ENCODE results near the gene CFAP99. TPM values are rescaled to one million over a fixed set of nuclear protein-coding genes. Genes with fewer than 3 reads are reported as not detected.

The CFAP99 gene
- total RNA-seq, 1 donor: not detected

DNA sequence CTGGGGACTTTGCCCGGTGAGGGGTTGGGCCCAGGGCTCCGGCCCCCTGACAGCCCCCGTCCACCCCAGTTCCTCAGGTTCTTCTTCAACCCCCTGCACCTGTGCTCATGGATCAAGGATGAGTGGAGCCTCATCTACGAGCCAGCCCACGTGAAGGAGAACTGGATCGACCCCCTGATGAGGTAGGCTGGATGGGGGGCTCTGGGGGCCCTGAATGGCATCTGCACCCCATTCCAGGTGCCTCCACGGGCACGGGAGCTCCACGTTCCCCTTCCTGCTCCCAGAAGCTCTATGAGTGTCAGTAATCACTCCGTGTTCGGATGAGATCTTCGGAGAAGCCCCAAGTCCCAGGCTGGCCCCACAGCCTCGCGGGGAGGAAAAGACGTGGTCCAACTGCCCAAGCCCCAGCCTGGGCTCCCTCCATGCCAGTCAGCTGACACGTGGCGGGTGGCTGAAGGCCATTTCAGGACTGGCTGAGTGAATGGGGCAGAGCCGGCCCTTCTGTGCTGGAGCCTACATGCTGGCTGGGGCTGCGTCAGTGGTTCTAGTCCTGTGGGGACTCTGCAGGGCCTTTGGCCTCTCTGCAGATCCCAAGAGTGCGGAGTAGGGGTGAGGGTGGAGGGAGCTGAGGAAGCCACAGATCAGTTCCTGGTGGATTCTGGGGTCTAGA, 24.4 kb downstream of the CFAP99 start:
- no peak overlapping the region for H3K4me3 ChIP-seq (ENCODE audit: low read depth, low read length)
- no peak for DNase-seq (ENCODE audit: low read depth)
- TF ChIP-seq, protein P1, sequence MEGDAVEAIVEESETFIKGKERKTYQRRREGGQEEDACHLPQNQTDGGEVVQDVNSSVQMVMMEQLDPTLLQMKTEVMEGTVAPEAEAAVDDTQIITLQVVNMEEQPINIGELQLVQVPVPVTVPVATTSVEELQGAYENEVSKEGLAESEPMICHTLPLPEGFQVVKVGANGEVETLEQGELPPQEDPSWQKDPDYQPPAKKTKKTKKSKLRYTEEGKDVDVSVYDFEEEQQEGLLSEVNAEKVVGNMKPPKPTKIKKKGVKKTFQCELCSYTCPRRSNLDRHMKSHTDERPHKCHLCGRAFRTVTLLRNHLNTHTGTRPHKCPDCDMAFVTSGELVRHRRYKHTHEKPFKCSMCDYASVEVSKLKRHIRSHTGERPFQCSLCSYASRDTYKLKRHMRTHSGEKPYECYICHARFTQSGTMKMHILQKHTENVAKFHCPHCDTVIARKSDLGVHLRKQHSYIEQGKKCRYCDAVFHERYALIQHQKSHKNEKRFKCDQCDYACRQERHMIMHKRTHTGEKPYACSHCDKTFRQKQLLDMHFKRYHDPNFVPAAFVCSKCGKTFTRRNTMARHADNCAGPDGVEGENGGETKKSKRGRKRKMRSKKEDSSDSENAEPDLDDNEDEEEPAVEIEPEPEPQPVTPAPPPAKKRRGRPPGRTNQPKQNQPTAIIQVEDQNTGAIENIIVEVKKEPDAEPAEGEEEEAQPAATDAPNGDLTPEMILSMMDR (IDR thresholded peaks at IDR 0.05; ENCODE audit: insufficient read depth, low read depth, low read length): no peak

DNA sequence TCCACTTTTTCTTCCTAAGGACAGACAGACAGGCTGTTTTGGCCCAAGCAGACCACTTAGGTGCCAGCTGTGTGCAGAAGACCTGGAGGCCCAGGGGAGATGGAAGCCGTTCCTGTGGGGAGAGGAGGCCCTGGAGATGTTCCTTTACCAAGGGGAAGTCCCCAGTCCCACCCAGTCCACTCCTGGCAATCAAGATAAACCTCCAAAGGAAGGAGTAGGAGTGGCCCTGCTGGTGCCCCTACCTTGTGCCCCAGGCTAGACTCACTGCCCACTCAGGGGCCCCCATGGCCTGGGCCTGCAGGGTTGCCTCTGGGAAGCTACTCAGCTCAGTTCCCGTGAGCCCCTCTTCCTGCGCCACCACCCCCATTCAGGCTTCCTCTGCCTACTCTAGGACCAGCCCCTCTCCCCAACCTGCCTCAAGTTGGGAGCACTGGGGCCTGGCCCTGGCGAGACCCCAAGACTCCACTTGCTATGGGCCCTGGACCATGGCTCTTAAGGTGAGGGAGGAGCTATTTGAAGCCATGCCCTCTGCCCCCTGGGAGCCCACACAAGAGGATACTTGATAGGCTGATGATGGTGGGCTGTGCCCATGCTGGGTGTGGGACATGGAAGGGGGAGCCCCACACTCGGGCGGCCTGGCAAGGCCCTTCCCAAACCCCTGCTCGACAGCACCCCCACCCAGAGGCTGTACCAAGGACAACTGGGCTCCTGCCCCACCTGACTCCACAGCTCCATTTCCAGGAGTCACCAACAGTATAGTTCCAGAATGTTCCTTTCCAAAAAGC, 25.4 kb downstream of the CFAP99 start:
- TF ChIP-seq, protein P1 (IDR thresholded peaks at IDR 0.05; ENCODE audit: insufficient read depth, low read depth, low read length): no peak
- H3K4me3 ChIP-seq (ENCODE audit: low read depth, low read length): no peak overlapping the region
- DNase-seq (ENCODE audit: low read depth): no peak

DNA sequence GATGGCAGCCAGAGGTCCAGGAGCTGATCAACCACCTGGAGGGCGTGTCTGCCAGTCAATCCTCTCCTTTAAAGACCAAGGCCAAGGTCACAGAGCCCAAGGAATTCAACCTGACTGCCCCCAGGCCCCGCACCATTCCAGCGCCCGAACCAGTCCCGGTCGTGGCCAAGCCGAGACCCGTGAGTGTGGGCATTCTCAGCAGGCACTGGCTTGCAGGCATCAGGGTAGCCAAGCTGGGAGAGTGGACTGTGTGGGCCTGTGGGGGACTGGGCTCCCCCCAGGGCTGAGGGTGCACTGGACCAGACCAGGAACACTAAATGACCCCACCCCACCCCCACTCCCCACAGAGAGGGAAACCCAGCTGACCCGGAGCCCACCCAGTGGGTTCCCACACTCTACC, 26.4 kb downstream of the CFAP99 start:
- no peak for DNase-seq (ENCODE audit: low read depth)
- no peak overlapping the region for H3K4me3 ChIP-seq (ENCODE audit: low read depth, low read length)
- TF ChIP-seq, protein P1 (IDR thresholded peaks at IDR 0.05; ENCODE audit: insufficient read depth, low read depth, low read length): no peak

DNA sequence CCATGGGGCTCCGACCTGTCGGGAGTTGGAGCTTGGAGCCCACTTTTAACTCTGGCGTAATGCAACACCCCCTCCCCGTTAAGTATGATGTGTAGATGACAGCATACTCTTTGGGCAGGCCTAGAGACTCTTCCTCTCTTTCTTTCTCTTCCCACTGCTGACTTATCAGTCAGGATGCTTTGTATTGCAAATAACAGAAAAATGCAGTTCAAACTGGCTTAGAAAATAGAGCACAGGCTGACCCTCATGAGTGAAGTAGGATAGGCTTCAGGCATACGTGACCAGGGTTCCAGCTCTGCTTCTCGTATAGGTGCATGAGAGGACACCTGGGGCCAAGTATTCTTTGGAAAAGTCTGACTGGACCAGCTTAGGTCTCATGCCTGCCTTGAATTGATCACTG, 26.8 kb downstream of the CFAP99 start:
- H3K4me3 ChIP-seq (ENCODE audit: low read depth, low read length): no peak overlapping the region
- TF ChIP-seq, protein P1 (IDR thresholded peaks at IDR 0.05; ENCODE audit: insufficient read depth, low read depth, low read length): no peak
- DNase-seq (ENCODE audit: low read depth): no peak

DNA sequence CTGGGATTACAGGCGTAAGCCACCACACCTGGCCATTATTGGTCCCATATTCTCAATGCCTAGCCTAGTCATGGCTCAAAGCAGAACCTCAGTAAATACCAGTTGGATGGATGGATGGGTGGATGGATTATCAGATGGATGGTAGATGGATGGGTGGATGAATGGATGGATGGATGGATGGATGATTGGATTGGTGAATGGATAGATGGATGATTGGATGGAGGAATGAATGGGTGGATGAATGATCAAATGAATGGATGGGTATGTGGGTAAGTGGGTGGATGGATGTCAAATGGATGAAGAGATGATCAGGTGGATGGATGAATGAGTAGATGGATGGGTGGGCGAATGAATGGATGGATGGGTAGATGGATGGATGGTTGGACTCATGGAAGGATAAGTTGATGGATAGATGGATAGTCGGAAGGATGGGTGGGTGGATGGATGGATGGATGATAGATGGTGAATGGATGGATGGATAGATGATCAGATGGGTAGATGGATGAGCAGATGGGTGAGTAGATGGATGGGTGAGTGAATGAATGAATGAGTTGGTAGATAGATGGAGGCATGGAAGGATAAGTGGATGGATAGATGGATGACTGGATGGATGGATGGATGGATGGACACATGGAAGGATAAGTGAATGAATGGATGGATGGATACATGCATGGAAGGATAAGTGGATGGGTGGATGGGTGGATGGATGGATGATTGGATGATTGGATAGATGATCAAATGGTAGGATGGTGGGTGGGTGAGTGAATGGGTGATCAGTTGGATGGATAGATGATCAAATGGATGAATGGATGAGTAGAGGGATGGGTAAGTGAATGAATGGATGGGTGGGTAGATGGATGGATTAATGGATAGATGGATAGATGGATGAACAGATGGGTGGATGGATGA, 28.2 kb downstream of the CFAP99 start:
- no peak for DNase-seq (ENCODE audit: low read depth)
- H3K4me3 ChIP-seq (ENCODE audit: low read depth, low read length): no peak overlapping the region
- TF ChIP-seq, protein P1 (IDR thresholded peaks at IDR 0.05; ENCODE audit: insufficient read depth, low read depth, low read length): no peak

DNA sequence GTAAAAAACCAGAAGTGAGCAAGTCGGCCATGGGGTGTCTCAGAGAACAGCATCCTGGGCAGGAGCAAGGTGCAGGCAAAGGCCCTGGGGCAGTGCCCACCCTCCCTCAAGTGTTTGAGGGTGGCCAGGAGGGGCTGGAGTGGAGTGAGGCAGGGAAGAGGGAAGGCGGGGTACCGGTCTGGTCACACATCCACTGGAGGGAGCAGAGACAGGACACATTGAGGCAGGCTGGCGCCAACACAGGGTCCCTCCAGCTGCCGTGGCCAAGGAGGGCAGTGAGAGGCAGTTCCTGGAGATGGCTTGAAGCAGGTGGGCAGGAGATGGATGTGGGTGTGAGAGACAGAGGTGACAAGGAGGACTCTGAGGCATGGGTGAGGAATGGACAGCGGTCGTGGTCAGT, 29.8 kb downstream of the CFAP99 start:
- H3K4me3 ChIP-seq (ENCODE audit: low read depth, low read length): no peak overlapping the region
- DNase-seq (ENCODE audit: low read depth): no peak
- TF ChIP-seq, protein P1 (IDR thresholded peaks at IDR 0.05; ENCODE audit: insufficient read depth, low read depth, low read length): no peak

All from fibroblast of villous mesenchyme (primary cell).